ENCODE data around the gene PAK4.

PAK4 gene

DNA sequence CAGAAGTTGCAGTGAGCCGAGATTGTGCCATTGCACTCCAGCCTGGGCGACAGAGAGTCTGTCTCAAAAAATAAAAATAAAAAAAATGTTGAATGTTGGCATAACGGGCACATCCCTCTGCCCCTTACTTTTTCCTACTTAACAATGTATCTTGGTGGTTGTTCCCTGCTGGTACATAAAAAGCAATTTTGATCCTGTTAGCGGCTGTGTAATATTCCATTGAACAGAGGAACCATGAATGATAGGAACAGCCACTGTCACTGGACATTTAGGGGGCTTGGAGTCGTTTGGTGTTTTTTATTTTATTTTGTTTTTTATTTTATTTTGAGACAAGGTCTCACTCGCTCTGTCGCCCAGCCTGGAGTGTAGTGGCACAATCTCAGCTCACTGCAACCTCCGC is 60.8 kb downstream of the PAK4 start:
- DNase-seq: no peak

DNA sequence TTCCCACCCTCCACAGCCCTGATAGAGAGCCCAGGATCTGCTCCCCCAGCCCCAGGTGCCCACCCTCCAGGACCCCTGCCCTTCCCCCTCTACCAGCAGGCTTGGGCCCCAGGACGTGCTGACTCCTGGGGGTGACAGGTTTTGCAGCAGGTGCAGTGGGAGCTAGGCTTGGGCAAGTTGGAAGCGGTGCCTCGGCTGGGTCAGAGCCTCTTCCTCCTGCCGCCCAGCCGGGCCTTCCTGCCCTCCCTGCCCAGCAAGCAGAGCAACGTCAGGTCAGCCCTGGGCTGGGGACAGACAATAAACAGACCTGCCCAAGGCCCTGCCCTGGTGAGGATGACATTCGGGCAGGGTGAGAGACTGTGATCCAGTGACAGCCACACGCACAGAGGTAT is 62.0 kb downstream of the PAK4 start:
- DNase-seq: no peak

DNA sequence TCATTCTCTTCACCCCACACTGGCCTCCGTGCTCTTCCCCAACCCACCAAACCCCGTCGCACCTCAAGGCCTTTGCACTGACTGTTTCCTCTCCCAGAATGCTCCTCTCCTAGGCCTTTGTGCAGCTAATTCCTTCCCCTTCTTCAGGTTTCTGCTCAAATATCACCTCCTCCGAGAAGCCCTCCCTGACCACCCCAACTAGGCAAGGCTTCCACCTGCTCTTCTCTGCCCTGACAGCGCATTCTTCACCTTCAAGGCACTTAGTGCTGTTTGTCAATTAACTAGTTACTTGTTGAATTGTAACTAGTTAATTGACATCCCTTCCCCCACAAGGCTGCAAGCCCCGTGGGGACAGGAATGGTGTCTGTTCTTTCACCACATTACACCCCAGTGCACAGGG is 63.4 kb downstream of the PAK4 start:
- DNase-seq: no peak

DNA sequence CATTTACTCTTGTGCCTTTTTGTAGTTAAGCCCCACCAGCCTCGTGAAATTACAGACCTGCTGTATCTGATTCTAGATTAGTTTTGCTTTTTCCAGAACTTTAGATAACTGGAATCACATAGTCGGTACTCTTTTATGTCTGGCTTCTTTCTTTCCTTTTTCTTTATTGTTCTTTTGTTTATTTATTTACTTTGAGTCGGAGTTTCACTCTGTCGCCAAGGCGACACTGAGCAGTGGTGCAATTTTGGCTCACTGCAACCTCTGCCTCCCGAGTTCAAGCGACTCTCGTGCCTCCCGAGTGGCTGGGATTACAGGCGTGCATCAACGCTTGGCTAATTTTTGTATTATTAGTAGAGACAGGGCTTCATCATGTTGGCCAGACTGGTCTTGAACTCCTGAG is 65.2 kb downstream of the PAK4 start:
- DNase-seq: no peak

DNA sequence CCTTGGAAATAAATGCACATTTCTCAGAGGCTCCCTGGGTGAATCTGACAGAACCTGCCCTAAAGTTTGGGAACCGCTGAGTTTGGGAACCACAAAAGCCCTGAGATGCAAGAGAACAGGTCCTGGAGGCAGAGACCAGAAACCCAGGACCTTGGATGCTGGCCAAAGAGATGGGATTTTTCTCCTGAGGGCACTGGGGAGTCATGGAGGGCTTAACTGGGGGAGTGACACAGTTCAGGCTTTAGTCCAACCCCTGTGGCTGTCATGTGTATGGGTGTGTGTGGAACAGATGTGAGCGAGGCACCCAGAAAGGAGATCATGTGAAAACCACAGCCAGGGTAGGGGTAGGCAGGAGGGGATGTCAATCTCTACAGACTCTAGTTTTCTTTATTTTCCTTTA is 67.3 kb downstream of the PAK4 start:
- DNase-seq: no peak

DNA sequence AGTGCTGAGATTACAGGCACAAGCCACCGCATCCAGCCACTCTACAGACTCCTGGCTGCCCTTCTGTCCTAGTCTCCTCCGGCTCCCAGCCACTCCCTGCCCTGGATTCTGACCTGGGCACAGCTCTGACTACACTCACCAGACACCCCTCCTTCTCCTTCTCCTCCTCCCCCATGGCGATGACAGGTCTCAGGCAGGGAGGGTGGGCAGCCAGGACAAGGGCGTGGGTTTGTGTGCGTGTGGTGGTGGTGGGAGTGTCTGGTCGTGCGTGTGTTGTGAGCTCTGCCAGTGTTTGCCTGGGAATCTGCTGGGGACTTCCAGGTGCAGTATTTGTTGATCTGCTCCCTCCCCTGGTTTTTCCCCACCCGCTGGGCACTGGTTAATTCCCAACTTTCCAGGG is 68.2 kb downstream of the PAK4 start:
- DNase-seq: no peak

DNA sequence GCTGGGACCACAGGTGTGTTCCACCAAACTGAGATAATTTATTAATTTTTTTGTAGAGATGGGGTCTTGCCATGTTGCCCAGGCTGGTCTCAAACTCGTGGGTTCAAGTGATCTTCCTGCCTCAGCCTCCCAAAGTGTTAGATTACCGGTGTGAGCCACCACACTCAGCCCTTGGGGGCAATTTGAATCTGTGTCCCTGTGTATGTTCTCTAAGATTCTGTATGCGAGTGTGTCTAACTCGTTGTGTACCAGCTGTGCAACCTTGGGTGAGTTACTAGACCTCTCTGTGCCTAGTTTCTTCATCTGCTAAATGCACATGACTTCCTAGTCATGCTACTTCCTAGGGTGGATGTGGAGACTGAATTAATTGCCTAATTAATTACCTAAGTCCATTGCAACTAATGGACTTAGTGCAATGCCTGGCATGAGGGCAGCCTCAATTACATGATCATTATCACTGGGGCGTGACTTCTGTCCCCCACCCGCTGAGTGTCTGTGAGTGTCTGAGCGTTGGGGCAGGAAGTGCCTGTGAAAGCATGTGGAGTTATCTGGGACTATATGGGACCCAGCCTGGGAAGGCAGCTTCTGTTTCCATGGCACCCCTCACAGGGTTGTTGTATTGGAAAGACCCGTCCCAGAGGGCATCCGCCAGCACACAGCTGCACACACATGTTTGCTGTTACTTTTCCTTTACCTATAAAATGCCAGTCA is 69.4 kb downstream of the PAK4 start:
- no peak for DNase-seq

DNA sequence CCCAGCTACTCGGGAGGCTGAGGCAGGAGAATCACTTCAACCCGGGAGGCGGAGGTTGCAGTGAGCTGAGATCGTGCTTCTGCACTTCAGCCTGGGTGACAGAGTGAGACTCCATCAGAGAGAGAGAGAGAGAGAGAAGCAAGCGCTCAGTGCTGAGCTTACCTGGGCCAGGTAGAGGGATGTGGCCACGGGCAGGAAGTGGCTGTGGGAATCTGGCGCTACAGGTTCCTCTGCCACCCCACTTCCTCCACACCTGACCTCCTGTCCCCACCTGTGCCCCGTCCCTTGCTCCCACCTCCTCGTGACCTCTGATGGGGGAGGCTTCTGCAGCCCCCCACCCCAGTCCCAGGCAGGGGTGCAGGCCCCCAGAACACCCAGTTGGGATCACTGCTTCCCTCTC is 70.2 kb downstream of the PAK4 start:
- DNase-seq: no peak

DNA sequence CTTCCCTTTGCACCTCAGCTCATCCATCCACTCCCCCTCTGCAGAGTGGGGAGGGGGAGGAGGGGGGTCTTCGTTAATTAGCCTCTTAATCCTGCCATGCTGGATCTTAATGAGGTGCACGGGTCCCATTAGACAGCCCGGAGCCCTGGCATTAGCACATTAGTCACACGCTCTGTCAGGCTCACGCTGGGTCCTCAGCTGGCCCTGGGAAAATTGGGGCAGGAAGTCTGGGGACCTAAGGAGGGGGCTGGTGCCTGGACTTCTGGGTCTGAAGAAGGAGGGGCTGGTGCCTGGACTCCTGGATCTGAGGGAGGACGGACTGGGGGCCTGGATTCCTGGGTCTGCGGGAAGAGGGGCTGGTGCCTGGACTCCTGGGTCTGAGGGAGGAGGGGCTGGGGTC is 70.7 kb downstream of the PAK4 start:
- no peak for DNase-seq

DNA sequence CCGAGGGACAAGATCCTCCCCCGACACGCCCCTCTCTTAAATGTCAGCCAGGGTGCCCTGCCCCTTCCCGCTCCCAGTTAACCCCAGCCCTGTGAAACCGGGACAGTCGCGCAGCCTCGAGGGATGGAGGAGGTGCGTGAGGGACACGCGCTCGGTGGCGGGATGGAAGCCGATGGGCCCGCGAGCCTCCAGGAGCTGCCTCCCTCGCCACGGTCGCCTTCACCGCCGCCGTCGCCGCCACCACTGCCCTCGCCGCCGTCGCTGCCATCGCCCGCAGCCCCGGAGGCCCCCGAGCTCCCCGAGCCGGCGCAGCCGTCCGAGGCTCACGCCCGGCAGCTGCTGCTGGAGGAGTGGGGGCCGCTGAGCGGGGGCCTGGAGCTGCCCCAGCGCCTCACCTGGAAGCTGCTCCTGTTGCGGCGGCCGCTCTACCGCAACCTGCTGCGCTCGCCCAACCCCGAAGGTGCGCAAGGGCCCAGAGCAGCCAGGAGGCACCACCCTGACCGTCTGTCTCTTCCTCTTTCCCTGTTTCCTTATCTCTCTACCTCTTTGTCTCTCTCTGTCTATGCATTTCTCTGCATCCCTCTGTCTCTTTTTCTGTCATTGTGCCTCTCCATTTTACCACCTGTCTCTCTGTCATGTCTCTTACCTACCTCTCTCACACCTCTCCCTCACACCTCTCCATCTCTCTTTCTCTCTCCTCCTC is 71.4 kb downstream of the PAK4 start, which contains the start of gene NCCRP1:
Gene NCCRP1 (plus strand): TSS at position 105 of the 703 bp plus-strand sequence. CDS start 19 bp downstream, at position 124.
- no peak for DNase-seq

DNA sequence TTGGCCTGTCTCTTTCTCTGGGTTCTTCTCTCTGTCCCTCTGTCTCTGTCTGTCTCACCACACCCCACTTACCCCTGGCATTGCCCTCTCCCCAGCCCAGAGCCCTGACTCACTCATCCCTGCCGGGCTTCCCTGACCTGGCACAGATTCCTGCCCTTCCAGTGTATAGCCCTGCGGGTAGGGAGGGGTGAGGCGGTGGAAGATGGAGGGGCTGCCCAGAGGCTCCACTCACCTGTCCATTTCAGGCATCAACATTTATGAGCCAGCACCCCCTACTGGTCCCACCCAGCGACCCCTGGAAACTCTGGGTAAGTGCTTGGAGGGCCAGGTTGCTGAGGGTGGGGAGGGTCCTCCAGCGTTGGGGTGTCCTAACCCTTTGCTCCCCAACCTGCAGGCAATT is 72.2 kb downstream of the PAK4 start:
- DNase-seq: no peak

DNA sequence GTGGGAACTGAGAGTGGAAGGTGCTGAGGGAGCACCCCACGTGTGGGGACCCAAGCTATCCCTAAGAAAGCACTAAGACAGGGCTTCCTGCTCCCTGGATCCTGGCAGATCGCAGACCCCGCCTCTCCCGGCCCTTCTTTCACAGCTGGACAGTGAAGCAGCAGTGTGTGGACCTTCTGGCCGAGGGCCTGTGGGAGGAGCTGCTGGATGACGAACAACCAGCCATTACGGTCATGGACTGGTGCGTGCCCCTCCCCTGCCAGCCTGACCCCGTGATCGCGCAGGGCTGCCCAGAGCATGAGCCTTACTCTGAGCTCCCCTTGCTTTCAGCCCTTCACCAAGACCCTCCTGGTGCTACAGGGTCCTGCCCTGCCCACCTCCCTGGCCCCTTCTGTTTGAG is 73.4 kb downstream of the PAK4 start:
- no peak for DNase-seq

DNA sequence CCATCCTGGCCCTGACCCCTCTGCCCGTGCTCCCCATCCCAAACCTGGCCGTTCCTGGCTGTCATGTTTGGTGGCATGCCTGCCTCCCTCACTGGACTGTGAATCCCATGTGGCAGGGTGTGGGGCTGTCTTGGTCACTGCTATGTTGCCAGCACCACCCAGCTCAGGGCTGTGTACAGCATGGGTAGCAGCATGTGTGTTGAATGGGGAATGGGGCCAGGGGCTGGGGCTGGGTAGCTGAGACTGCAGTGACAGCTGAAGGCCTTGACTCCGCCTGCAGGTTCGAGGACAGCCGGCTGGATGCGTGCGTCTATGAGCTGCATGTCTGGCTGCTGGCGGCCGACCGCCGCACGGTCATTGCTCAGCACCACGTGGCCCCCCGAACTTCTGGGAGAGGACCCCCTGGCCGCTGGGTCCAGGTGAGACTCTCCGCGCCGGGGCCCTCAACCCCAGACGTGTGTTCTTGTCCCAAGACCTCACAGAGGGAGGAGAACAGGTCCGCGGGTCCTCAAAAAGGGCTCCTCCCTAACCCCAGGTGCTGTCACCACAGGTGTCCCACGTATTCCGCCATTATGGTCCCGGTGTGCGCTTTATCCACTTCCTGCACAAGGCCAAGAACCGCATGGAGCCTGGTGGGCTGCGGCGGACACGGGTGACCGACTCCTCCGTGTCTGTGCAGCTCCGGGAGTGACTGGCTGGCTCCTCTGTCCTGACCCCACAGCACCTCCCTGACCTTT is 74.6 kb downstream of the PAK4 start:
- DNase-seq: no peak

DNA sequence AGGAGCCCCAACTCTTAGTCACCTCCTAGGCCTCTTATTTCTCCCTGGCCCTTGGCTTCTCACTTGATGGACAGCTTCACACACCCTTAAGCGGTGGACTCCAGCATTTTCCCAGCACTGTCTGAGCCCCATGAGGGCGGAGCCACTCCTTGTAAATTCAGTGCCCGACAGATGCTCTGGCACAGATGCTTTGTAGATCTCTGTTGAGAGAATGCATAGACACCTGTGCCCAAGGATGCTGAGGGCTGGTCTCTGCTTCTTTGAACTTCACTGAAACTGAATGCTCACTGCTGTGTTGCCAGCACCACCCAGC is 75.2 kb downstream of the PAK4 start:
- DNase-seq: no peak

DNA sequence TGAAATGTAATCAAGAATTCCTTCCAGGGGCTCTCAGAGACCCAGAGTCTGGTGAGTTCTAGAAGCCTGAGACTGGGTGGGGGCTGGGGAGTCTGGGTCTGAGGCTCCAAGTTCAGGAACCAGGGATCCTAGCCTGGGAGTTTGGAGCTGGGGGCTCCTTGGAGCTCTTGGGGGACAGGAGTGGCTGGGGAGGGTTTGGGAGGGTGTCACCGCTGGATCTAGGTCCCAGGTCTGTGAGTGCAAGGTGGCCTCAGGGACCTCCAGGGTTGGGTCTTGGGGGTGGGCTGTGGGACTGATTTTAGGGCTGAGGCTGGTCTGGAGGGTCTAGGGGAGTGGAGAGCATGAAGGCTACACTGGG is 77.4 kb downstream of the PAK4 start:
- no peak for DNase-seq

DNA sequence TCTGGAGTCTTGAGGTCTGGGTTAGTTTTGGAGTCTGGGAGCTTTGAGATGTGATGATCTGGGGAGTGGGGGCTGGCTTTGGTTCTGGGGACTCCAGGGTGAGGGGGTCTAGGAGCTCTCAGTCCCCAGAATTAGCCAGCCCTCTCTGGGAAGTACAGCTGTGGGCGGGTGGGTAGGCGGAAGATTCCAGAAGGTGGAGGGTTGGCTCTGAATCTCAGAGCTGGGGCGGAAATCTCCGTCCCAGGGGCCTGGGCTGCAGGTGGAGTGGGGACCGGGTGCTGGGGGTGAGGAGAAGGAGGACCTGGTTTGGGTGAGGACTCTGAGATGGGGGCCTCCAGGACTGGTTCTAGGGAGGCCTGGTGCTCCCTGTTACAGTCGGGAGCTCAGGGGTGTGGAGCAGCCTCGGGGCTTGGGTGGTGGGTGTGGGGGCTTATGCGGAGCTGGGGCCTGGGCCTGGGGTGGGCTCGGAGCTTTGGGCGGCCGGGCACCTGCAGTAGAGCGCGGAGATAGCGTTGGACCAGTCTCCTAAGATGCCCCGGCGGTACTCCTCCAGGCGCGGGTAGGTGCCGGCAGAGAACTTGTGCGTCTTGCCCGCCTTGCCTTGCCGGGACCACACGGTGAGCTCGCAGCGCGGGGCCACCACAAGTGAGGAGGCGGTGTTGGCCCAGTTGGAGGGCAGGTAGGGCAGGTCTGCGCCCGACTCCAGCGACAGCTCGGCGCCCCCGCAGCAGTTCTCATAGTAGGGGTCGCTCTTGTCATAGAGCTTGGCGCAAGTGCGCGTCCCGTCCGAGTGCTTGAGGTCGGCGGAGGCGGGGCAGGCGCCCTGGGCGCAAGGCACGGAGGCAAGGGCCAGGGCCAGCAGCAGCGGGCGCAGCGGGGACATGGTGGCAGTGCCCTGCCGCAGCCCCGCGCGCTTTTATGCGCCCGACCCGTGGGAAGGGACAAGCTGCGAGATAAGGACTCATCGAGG is 78.1 kb downstream of the PAK4 start, which contains the start of gene SYCN:
Gene SYCN (minus strand): TSS at position 892 of the 970 bp plus-strand sequence. CDS start 9 bp downstream, at position 883.
- DNase-seq: no peak

DNA sequence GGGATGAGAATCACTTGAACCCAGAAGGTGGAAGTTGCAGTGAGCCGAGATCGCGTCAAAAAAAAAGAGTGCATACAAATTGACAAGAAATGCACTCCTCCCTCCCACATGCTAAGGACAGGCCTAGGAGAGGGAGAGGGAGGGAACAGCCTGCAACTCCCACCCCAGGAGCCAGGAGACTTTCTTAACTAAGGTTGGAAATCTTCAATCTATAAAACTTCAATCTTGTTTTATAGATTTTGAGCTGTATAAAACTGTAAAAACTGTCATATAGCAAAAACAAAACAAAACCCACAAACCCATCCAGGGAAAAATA is 79.8 kb downstream of the PAK4 start:
- DNase-seq: no peak

DNA sequence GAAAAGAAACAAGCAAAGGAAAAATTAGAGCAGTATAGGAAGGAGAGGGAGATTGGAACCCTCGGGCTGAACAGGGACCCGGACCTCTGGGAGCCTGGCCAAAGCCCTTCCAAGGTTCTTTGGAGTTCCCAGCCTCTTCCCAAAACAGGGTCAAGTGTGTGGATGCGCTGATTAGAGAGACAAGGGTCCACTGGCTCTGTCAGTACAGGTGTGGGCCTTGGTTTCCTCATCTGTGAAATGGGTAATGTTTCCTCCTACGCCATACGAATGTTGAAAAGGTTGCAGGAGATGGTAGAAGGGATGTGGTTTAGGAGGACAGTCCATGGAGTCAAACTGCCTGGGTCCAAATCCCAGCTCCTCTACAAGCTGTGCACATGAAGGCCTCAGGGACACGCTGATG is 80.5 kb downstream of the PAK4 start:
- DNase-seq: no peak

DNA sequence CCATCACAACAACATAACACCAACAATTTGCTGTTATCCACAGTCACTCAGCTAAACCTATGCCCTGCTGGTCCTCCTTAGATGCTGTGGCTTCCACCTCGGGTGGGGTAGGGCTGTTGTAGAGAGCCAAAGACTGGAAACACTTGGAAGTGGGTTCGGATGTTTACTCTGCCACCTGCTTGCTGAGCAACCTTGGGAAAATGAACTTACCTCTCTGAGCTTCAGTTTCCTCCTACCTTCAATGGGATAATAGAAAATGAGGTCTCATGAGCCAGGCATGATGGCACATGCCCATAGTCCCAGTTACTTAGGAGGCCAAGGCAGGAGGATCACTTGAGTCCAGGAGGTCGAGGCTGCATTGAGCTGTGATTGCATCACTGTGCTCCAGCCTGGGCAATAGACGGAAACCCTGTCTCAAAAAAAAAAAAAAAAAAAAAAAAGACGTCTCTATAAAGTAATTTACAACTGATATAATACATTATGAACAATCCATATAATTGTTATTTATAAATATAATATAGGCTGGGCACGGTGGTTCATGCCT is 81.8 kb downstream of the PAK4 start:
- no peak for DNase-seq

DNA sequence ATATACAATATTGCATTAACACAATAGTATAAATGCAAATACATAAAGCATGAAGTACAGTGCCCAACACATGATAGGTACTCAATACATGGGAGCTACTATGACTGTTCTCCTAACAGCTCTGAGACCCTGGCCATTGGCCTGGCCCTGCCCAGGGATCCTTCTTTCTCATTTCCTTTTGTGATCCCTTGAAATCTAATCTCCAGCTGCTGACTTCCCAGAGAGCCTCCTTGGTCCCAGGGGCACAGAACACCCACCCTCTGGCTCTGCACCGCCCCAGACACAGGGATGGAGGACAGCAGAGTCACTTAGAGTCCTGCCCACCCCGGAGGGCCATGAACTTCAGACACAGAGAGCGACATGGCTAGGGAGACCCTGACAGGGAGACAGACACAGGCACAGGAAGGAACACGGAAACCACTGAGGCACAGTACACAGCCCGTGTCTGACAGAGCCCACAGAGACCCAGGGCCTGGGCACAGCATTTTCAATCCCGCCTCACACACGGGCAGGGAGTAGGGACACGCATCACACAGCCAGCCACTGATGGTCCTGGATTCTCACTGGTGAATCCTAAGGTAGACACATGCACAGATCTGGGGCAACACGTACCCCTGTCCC is 82.7 kb downstream of the PAK4 start:
- no peak for DNase-seq

DNA sequence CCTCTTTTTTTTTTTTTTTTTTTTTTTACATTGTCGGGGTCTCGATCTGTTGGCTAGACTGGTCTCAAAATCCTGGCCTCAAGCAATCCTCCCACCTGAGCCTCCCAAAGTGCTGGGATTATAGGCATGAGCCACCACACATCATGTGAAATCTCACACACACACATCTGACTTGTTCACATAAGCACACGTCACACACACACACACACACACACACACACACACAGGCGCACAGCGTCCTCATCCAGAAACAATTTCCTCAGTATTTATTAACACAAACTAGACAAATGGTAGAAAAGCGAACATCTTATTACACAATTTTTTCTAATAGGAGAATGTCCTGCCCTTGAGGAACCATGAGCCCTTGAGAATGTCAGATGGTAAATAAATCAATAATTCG is 83.6 kb downstream of the PAK4 start:
- DNase-seq: no peak

DNA sequence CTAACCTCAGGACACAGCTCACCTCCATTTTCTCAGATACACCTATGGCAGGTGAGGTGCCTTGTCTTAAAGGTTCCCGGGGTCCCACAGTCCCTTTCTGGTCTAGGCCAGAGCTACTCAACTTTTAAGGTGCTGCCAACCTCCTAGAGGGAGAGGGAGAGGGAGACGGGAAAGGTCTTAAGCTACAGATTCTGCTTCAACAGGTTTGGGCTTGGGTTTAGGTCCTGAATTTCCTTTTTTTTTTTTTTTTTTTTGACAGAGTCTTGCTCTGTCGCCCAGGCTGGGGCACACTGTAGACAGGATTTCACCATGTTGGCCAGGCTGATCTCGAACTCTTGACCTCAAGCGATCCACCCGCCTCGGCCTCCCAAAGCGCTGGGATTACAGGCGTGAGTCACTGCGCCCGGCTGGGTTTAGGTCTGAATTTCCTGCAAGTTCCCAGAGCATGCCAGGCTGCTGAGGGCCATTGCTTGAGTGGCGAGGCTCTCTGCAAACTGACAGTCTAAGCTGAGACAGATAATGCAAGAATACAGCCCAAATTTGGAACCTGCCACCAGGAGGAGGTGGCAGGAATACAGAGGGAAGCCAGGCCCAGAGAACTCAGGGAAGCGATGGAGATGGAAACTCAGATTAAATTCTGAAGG is 86.3 kb downstream of the PAK4 start:
- no peak for DNase-seq
